ENCODE measurements around the gene DDX43. TPM values are rescaled to one million over a fixed set of nuclear protein-coding genes. Genes with fewer than 3 reads are reported as not detected.
"Not testable (repeated sequence)": the region's sequence is repeated elsewhere in the genome, so short reads cannot be mapped to it uniquely, and the experiment has no call there.

The DDX43 gene
- total RNA-seq, 1 donor from 2014 or later = 1.3 TPM

GRCh38 chr6:73388800-73389512, 5.7 kb upstream of the DDX43 start:
- intact Hi-C loops (cut with micrococcal nuclease) = loop anchor here (1.0 to 2.0 kb wide), 9 partner anchors 62 to 766 kb away; partner anchors contain the start of genes KCNQ5, KHDC1, MTO1 and SLC17A5

- intact Hi-C loops (cut with micrococcal nuclease) = loop anchor here (1.0 to 2.0 kb wide), 9 partner anchors 61 to 767 kb away; partner anchors contain the start of genes KCNQ5, KHDC1, MTO1 and SLC17A5
Measured at GRCh38 chr6:73389854-73390253, 4.8 kb upstream of the DDX43 start.

- intact Hi-C loops (cut with micrococcal nuclease) = no loop called here
Measured at GRCh38 chr6:73391675-73392074, 3.0 kb upstream of the DDX43 start.

- intact Hi-C loops (cut with micrococcal nuclease) = not testable (repeated sequence)
Measured at GRCh38 chr6:73392188-73392587, 2.4 kb upstream of the DDX43 start.

GRCh38 chr6:73393278-73393677, 1.4 kb upstream of the DDX43 start:
- intact Hi-C loops (cut with micrococcal nuclease) = no loop called here

- intact Hi-C loops (cut with micrococcal nuclease) = no loop called here
Measured at GRCh38 chr6:73395875-73396274, 1.2 kb downstream of the DDX43 start.

GRCh38 chr6:73400656-73401055, 6.0 kb downstream of the DDX43 start:
- intact Hi-C loops (cut with micrococcal nuclease) = no loop called here

- intact Hi-C loops (cut with micrococcal nuclease) = no loop called here
Measured at GRCh38 chr6:73409395-73409794, 14.8 kb downstream of the DDX43 start.

GRCh38 chr6:73413102-73413501, 18.5 kb downstream of the DDX43 start:
- intact Hi-C loops (cut with micrococcal nuclease) = no loop called here

GRCh38 chr6:73418081-73418741, 23.6 kb downstream of the DDX43 start:
- intact Hi-C loops (cut with micrococcal nuclease) = no loop called here

GRCh38 chr6:73421534-73421933, 26.9 kb downstream of the DDX43 start:
- intact Hi-C loops (cut with micrococcal nuclease) = no loop called here

GRCh38 chr6:73435236-73435635, 40.6 kb downstream of the DDX43 start:
- intact Hi-C loops (cut with micrococcal nuclease) = no loop called here

- intact Hi-C loops (cut with micrococcal nuclease) = no loop called here
Measured at GRCh38 chr6:73443555-73443954, 48.9 kb downstream of the DDX43 start.

GRCh38 chr6:73451223-73452106, 56.8 kb downstream of the DDX43 start:
- intact Hi-C loops (cut with micrococcal nuclease) = loop anchor here (1.0 to 10.0 kb wide), 9 partner anchors 10 to 1793 kb away; partner anchors contain the start of genes COX7A2, EEF1A1, KHDC1 and MTO1

GRCh38 chr6:73452107-73452461, 57.5 kb downstream of the DDX43 start, which contains the start of gene CGAS:
Gene CGAS, minus strand, starts transcription at chr6:73452297. Its CDS starts 116 bp downstream, at chr6:73452181.
- intact Hi-C loops (cut with micrococcal nuclease) = loop anchor here (1.0 to 10.0 kb wide), 7 partner anchors 9 to 1793 kb away; partner anchors contain the start of genes COX7A2, EEF1A1, KHDC1 and MTO1

GRCh38 chr6:73455865-73456629, 61.4 kb downstream of the DDX43 start:
- intact Hi-C loops (cut with micrococcal nuclease) = loop anchor here (10.0 kb wide), 1 partner anchor 1789 kb away; the partner anchor contains the start of gene COX7A2

GRCh38 chr6:73459474-73459873, 64.8 kb downstream of the DDX43 start:
- intact Hi-C loops (cut with micrococcal nuclease) = loop anchor here (10.0 kb wide), 1 partner anchor 1785 kb away; the partner anchor contains the start of gene COX7A2

- intact Hi-C loops (cut with micrococcal nuclease) = loop anchor here (5.0 kb wide), 3 partner anchors 127 to 838 kb away; partner anchors contain the start of gene KCNQ5
Measured at GRCh38 chr6:73460056-73460455, 65.4 kb downstream of the DDX43 start.

- intact Hi-C loops (cut with micrococcal nuclease) = loop anchor here (1.0 to 5.0 kb wide), 10 partner anchors 9 to 839 kb away; partner anchors contain the start of genes CGAS, EEF1A1, KCNQ5 and SLC17A5
Measured at GRCh38 chr6:73461537-73462350, 67.1 kb downstream of the DDX43 start, which contains the start of gene MTO1. Gene MTO1, plus strand, starts transcription at chr6:73461737. Its CDS starts 118 bp downstream, at chr6:73461855.
